Stimulated activated CD4-positive, alpha-beta T cell treated with anti-CD3 and anti-CD28 coated beads, Interleukin-4, amount 100 ng/mL, for 1 hour (primary cell): ENCODE results near the gene NFASC.

Experiments used
- DNase-seq: peaks from one replicate; pipeline ENCODE4 v3.0.0-alpha.2; 2020

The NFASC gene

DNA sequence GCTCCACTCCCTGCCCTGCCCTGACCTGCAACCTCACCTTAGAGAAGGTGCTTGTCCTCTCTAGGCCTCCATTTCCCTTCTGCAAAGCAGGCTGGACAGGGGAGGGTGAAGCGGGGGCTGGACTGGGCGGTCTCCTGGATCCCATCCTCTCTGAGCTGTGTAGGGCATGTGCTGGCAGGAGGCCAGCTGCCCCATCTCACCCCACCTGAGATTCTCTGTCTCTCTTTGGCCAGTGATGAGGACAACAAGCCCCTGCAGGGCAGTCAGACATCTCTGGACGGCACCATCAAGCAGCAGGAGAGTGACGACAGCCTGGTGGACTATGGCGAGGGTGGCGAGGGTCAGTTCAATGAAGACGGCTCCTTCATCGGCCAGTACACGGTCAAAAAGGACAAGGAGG, 145.4 kb downstream of the NFASC start:
- no peak for DNase-seq

GRCh38 chr1:205016584-205016983, 145.9 kb downstream of the NFASC start:
- DNase-seq, result no peak

DNA sequence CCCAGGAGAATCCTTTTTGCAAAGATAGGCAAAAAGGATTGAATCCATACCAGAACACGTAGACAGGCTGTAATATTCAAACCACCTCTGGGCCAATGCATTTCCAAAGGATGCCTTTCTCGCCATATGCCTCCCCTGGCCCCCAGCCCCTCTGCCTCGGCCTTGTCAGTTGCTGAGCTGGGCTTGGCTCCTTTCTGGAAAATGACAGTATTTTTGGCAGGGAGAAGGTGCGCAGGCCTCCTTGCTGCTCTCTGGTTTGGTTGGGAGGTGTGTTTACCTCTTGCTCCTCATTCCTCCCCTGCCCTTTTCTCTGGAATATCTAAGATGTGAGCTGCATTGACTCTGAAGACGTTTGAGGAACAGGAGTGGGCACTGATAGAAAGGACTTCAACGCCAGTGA, 146.3 kb downstream of the NFASC start:
- DNase-seq, result no peak

- DNase-seq, result no peak
Observed at GRCh38 chr1:205017766-205018165, 147.1 kb downstream of the NFASC start.

DNA sequence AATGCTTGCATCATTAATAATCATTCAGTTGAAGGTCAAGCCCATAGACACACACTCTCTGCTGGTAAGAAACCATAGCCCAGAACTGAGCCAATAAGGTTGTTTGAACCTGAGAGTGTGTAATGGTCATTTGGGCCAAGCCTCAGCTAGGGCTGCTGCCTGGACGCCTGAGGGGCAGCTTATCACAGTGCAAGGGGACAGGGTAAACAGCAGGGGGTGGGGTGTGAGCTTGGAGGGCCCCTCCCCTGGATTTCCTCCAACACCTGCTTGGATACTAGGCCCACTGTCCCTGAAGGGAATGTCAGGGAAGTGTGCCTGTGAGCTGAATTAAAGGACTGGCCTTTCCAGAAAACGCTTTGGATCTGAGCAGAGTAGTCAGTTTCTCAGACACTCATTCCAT, 147.7 kb downstream of the NFASC start:
- DNase-seq, result no peak

DNA sequence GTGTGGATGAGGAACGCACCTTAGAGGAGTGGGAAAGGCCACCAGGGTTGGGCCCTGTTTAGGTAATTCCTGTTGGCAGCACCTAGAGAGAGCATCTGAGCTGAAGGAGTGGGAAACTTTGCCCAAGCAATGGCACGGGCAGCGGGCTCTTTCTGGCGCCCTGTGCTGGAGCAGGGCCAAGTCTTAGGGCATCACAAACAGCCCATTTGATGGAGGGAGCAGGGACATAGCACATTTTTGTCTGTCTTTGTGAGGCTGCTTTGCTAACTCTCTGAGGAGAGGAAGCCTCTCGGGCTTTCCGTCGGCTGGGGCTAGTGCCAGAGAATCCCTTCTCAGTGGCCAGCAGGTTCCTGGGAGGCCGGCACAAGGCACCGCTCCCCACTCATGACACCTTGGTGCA, 149.8 kb downstream of the NFASC start:
- no peak for DNase-seq

DNA sequence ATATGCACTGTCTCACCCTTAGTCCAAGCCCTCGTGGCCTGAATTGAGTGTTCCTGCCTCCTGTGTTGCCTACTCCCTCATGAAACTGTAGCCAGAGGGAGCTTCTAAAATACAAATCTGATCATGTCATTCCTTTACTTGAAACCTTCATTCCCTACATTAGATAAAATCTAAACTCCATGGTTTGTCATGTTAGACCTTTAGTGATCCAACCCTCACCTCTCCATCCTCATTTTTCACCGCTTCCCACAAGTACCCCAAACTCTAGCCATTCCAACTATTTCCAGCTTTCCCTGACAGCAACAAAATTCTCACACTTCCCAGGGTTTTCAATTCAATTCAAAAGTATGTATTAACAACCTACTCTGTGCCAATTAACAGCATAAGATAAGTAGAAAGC, 154.0 kb downstream of the NFASC start:
- no peak for DNase-seq

GRCh38 chr1:205025239-205025638, 154.6 kb downstream of the NFASC start:
- DNase-seq, result no peak

DNA sequence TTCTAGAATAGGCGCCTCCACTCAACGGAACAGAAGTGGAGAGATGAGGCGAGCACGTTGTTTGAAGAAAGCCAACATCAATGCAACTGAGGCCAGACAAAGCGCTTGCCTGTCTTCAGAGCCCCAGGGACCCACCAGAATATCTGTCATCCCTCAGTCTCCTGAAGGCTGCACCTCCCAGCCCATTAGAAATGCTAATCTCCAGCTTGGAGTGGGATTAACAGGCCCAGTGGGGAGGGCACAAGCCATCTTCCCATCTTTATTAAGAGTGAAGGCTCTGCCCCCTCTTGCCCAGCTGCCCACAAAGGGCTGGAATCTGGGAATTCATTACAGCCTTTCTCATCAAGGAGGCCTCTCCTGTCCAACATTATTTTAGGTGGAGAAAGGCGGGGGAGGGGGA, 155.5 kb downstream of the NFASC start:
- DNase-seq, result no peak

- DNase-seq, result no peak
Observed at GRCh38 chr1:205028390-205028789, 157.7 kb downstream of the NFASC start.

- no peak for DNase-seq
Observed at GRCh38 chr1:205028924-205029323, 158.3 kb downstream of the NFASC start.

- no peak for DNase-seq
Observed at GRCh38 chr1:205030241-205030640, 159.6 kb downstream of the NFASC start.

DNA sequence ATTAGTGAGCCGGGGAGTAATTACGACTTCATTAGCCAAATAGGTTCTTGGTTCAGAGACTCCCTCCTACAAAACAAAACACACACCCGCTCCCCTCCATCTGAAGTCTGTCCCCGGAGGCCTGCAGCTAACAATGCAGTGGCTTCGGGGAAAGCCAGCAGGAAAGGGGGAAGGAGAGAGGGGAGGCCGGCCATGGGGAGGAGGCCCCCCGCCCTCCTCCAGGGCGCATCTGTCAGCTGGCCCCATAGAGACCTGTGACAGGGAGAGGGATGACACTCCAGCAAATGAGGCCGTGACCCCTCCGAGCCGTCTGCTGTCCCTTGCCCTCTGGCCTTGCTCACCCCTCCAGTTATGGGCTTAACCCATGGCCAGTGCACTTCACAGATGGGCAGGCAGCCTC, 160.2 kb downstream of the NFASC start:
- no peak for DNase-seq

DNA sequence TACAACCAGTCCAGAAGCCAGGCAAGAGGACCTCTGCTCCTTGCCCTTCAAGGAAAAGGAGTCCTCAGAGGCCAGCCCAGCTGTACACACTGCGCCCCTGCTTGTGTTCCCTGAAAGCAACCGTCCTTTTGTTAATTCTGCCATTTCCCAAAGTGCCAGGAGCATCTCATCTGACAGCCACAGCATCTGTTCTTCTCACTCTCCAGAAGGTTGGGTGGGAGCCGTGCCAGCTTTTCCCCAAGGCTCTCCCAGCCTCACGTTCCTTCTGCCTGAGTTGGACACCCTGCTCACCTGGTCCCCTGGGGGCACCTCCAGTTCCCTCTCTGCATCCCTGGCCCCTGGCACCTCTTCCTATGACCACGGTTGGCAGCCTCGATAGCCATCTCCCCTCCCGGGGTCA, 161.8 kb downstream of the NFASC start:
- no peak for DNase-seq

DNA sequence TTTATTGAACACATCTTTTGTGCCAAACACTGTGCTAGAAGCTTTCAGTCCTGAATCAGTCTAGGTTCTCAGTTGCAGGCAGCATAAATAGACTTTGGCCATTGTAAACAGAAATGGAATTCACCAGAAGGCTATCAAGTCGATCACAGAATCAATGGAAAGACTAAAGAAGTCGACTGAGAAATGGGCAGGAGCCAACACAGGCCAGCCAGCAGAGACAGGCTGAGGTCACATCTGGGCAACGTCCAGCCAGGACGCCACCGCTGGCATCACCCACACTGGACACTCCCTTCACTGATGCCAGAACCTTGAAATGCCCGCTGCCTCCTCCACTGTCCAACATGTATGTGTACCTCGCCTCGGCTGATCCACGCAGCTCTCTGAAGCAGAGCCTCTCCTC, 166.9 kb downstream of the NFASC start:
- no peak for DNase-seq

DNA sequence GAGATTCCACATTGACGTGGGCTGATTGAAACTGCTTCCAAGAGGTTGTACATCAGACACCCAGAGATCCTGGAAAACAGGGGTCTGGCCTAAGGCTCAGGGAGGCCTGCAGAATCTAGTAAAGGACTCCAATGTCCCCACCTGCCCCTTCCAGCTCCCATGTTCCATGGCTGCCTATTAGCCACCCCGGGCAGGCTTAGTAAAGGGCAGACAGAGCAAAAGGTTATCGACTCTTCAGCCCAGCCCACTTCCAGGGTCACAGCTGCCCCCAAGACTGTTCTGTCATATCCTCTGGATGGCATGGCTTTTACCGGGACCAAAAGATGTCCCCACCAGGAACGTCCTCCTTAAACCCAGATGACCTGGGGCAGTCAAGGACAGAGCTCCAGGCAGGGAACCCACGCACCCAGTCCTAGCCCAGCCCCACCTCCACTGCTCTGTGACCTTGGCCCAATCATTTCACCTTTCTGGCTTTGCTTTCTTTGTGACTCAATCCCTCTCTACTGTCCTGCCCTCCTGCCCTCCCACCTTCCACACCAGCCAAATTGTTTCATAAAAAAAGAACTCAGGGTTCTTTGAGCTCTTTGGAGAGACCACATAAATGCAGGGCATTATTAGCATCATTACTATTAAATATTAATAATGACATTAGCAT, 167.6 kb downstream of the NFASC start:
- DNase-seq, result no peak

GRCh38 chr1:205041001-205041715, 170.5 kb downstream of the NFASC start:
- no peak for DNase-seq

DNA sequence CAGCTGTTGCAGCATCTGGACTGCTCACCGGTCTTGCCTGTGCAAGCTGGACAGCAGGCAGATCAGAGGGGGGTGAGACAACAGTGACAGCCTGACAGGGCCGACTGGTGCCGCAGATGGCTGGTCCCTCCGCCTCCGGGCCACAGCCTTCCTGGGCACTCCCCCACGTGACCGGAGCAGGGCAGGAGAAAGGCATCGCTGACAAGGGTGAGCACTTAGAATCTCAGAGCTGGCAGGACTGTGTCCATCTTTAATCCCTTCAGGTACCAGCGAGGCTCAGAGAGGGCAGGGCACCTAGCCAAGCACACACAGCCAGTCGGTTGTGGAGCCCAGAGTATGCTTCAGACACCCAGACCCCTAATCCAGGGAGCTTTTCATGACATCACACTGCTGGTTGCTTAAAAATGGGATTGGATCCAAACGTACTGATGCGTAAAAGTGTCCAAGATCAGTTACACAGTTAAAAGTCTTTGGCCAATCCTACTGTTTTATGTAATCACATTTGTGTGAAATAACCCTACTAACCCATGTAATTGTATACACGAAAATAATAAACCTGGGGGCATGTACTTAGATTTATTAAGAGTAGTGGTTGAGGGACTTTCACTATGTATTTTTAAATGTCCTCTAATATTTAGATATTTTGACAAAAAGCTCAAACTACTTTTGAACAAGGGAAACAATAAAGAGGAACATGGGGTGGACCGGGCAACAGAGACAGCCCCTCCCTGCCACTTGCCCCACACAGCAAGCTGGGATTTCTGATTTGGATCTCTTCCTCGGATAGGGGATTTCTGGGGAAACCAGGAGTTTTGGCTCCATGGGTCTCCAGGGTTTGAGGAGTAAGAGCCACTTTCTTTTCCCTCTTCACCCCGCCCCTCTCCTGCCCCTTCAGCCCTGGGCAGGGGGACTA, 171.6 kb downstream of the NFASC start:
- no peak for DNase-seq

DNA sequence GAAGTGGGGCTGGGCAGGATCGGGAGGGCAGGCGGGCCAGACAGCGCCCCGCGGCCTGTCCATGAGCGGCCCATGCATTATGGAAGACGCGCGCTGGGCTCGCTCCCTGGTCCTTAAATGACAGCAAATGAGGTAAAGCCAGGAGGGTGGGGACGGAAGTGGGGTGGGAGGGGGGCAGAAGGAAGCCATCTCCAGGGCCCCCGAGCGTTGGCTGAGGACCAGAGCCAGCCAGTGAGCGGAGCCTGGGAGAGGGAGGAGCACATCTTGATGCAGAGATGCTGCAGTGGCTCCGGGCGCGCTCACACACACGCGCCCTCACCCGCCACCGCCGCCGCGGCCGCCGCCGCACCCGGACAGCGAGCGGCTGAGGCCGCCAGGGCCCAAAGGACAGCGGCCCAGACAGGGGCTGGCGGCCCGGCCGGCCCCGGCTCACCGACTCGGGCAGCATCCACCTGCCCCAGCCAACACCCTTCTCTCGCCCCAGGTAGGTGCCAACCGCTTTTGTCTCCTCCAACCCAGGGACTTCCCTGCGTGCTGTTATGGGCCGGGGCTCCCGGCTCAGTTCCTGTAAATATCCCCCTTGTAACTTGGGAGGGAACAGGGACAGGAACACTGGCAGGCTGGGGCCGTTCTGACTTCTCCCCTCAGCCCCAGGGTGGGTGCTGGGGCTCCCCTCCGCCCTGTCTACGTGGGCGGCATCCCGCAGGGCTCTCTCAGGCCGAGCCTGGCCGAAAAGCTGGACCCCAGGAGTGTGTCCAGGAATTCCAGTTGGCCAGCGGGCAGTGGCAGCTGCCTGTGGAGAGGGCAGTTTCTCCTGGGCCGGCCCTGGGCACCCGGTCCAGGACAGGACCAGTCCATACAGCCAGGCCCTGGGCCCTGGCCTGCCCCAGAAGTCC, 172.5 kb downstream of the NFASC start, which contains the start of gene CNTN2:
CNTN2 (plus strand) TSS at position 302 of the 896 bp plus-strand sequence. CDS start 9,974 bp downstream, outside the sequence.
- no peak for DNase-seq

DNA sequence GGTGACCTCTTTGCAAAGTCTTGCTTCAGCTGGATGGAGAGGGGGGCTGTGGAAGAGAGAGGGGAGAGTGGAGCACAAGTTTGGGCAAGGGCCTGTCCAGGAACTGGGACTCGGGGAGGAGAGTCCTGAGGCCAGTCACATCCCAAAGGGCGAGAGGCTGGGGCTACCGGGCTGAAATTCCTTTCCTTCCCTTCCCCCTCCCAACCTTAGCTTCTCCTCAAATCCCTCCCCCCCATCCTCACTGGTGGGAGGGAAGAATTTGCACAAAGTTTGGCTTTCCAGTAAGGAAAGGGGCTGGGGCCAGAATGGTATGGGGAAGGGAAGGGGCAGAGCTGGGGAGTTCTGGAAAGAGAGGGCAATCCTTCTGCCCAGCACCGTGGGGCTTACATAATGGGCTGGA, 173.2 kb downstream of the NFASC start:
- DNase-seq, result no peak

DNA sequence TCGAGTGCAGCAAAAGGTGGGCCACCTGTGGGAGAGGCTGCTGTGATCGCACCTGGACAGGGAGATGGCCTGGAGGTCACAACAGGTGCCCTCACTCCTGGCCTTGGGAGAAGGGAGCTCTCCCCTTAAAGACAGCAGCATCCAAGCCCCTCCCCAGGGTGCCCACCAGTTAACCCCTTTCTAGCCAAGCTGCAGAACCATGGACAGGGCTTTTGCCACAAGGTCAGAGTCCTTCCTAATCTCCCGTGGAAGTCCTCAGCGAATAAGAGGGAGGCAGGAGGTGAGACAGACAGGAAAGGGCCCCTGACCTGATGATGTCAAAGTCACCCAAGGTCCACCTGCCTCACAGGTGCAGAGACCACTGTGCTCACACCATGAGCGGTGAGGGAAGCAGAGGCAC, 174.1 kb downstream of the NFASC start:
- DNase-seq, result no peak

- no peak for DNase-seq
Observed at GRCh38 chr1:205045146-205045545, 174.5 kb downstream of the NFASC start.

DNA sequence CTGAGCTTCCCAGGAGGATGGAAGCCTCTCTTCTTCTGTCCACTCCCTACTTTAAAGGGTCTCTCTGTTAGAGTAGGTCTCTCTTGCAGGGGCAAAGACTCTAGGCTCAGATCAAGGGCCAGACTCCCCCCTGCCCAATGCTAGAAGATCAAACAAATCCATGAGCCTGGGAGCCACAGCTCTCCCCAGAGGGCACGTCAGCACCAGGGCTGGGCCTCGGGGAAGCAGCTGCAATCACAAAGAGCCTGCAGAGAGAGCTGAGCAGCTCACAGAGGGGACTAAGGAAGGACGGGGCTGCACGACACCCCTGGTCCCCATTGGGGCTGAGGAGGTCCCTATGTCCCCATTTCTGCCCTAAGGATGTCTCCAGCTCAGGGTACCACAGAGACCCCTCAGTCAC, 176.2 kb downstream of the NFASC start:
- no peak for DNase-seq
